ENCODE data around the gene XPO6. TPM values are rescaled to one million over a fixed set of nuclear protein-coding genes. Genes with fewer than 3 reads are reported as not detected.

Gene XPO6
- total RNA-seq, 1 donor from 2014 or later = 84.8 TPM

GRCh38 chr16:28084209-28084608 is 127.6 kb downstream of the XPO6 start:
- H3K4me3 ChIP-seq (ENCODE audit: low read depth, low read length) = no peak overlapping the region
- no peak for FAIRE-seq
- DNase-seq (ENCODE audit: low read depth) = no peak
- H3K36me3 ChIP-seq (ENCODE audit: control insufficient read depth, insufficient read depth, low read length) = no peaks in the 10 kb centered on the region
- no peaks in the 10 kb centered on the region for H3K27me3 ChIP-seq (ENCODE audit: control insufficient read depth, insufficient read depth, low read length)
- no peak for TF ChIP-seq CTCF (IDR thresholded peaks at IDR 0.05; ENCODE audit: insufficient read depth, low read length, severe bottlenecking)

- Histone ChIP-seq H3K36me3 (ENCODE audit: control insufficient read depth, insufficient read depth, low read length) (no peaks in the 10 kb centered on the region), H3K4me3 (ENCODE audit: low read depth, low read length) (no peak overlapping the region), H3K27me3 (ENCODE audit: control insufficient read depth, insufficient read depth, low read length) (no peaks in the 10 kb centered on the region)
- DNase-seq (ENCODE audit: low read depth) (peak; percentile 56), FAIRE-seq (no peak)
- no peak for TF ChIP-seq CTCF (IDR thresholded peaks at IDR 0.05; ENCODE audit: insufficient read depth, low read length, severe bottlenecking)
These were observed 129.1 kb downstream of the XPO6 start for GRCh38 chr16:28082624-28083023.

- no peak for DNase-seq (ENCODE audit: low read depth)
- no peak for FAIRE-seq
- Histone ChIP-seq H3K27me3 (ENCODE audit: control insufficient read depth, insufficient read depth, low read length) (no peaks in the 10 kb centered on the region), H3K4me3 (ENCODE audit: low read depth, low read length) (no peak overlapping the region), H3K36me3 (ENCODE audit: control insufficient read depth, insufficient read depth, low read length) (no peaks in the 10 kb centered on the region)
- no peak for TF ChIP-seq CTCF (IDR thresholded peaks at IDR 0.05; ENCODE audit: insufficient read depth, low read length, severe bottlenecking)
These were observed 130.3 kb downstream of the XPO6 start for GRCh38 chr16:28081391-28081968.

GRCh38 chr16:28078261-28078660 is 133.5 kb downstream of the XPO6 start:
- H3K36me3 ChIP-seq (ENCODE audit: control insufficient read depth, insufficient read depth, low read length) = no peaks in the 10 kb centered on the region
- no peaks in the 10 kb centered on the region for H3K27me3 ChIP-seq (ENCODE audit: control insufficient read depth, insufficient read depth, low read length)
- H3K4me3 ChIP-seq (ENCODE audit: low read depth, low read length) = no peak overlapping the region
- DNase-seq (ENCODE audit: low read depth) (no peak), FAIRE-seq (no peak)
- no peak for TF ChIP-seq CTCF (IDR thresholded peaks at IDR 0.05; ENCODE audit: insufficient read depth, low read length, severe bottlenecking)

GRCh38 chr16:28073836-28074235 is 137.9 kb downstream of the XPO6 start:
- FAIRE-seq (peak; percentile 28), DNase-seq (ENCODE audit: low read depth) (no peak)
- Histone ChIP-seq H3K36me3 (ENCODE audit: control insufficient read depth, insufficient read depth, low read length) (no peaks in the 10 kb centered on the region), H3K27me3 (ENCODE audit: control insufficient read depth, insufficient read depth, low read length) (no peaks in the 10 kb centered on the region), H3K4me3 (ENCODE audit: low read depth, low read length) (no peak overlapping the region)
- TF ChIP-seq CTCF (IDR thresholded peaks at IDR 0.05; ENCODE audit: insufficient read depth, low read length, severe bottlenecking) = no peak

- H3K27me3 ChIP-seq (ENCODE audit: control insufficient read depth, insufficient read depth, low read length) = no peaks in the 10 kb centered on the region
- no peaks in the 10 kb centered on the region for H3K36me3 ChIP-seq (ENCODE audit: control insufficient read depth, insufficient read depth, low read length)
- no peak for DNase-seq (ENCODE audit: low read depth)
- TF ChIP-seq CTCF (IDR thresholded peaks at IDR 0.05; ENCODE audit: insufficient read depth, low read length, severe bottlenecking) = no peak
- no peak for FAIRE-seq
- no peak overlapping the region for H3K4me3 ChIP-seq (ENCODE audit: low read depth, low read length)
These were observed 139.7 kb downstream of the XPO6 start for GRCh38 chr16:28072087-28072486.

Data from bronchial epithelial cell (primary cell).